Measurements from ENCODE around the gene RABEP2.

The RABEP2 gene

GRCh38 chr16:28905800-28906372 is 19.2 kb downstream of the RABEP2 start:
- Histone ChIP-seq H2AFZ (ENCODE audit: low read length) (no peak overlapping the region), H3K79me2 (ENCODE audit: insufficient read depth, low read length) (no peaks in the 10 kb centered on the region), H3K9me2 (ENCODE audit: low read depth, low read length) (no peaks in the 10 kb centered on the region), H3K4me3 (ENCODE audit: low read depth, low read length, poor library complexity, severe bottlenecking) (no peak overlapping the region), H3K4me1 (ENCODE audit: insufficient read depth, low read length, severe bottlenecking) (peaks cover 10% of the 10 kb centered on the region), H3K9me3 (ENCODE audit: low read length) (no peaks in the 10 kb centered on the region), H3F3A (ENCODE audit: insufficient read depth, low read length) (no peaks in the 10 kb centered on the region), H4K20me1 (ENCODE audit: insufficient read depth, low read length) (no peaks in the 10 kb centered on the region), H3K4me2 (ENCODE audit: low read length) (no peak overlapping the region), H3K36me3 (ENCODE audit: insufficient read depth, low read length) (peaks cover 15% of the 10 kb centered on the region), H3K27me3 (ENCODE audit: insufficient read depth, low read length) (no peaks in the 10 kb centered on the region), H3K9ac (ENCODE audit: low read length) (no peak overlapping the region), H3K27ac (ENCODE audit: low read depth, low read length, poor library complexity, severe bottlenecking) (no peak overlapping the region)
- TF ChIP-seq, protein P1, sequence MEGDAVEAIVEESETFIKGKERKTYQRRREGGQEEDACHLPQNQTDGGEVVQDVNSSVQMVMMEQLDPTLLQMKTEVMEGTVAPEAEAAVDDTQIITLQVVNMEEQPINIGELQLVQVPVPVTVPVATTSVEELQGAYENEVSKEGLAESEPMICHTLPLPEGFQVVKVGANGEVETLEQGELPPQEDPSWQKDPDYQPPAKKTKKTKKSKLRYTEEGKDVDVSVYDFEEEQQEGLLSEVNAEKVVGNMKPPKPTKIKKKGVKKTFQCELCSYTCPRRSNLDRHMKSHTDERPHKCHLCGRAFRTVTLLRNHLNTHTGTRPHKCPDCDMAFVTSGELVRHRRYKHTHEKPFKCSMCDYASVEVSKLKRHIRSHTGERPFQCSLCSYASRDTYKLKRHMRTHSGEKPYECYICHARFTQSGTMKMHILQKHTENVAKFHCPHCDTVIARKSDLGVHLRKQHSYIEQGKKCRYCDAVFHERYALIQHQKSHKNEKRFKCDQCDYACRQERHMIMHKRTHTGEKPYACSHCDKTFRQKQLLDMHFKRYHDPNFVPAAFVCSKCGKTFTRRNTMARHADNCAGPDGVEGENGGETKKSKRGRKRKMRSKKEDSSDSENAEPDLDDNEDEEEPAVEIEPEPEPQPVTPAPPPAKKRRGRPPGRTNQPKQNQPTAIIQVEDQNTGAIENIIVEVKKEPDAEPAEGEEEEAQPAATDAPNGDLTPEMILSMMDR (IDR thresholded peaks at IDR 0.05; ENCODE audit: low read length): no peak
- TF ChIP-seq EZH2 (IDR thresholded peaks at IDR 0.05; ENCODE audit: borderline replicate concordance, low read length): no peak

GRCh38 chr16:28905229-28905754 is 19.7 kb downstream of the RABEP2 start:
- Histone ChIP-seq H3K9ac (ENCODE audit: low read length) (no peak overlapping the region), H3K79me2 (ENCODE audit: insufficient read depth, low read length) (no peaks in the 10 kb centered on the region), H4K20me1 (ENCODE audit: insufficient read depth, low read length) (no peaks in the 10 kb centered on the region), H3K27me3 (ENCODE audit: insufficient read depth, low read length) (no peaks in the 10 kb centered on the region), H3K36me3 (ENCODE audit: insufficient read depth, low read length) (peaks cover 15% of the 10 kb centered on the region), H2AFZ (ENCODE audit: low read length) (no peak overlapping the region), H3K4me1 (ENCODE audit: insufficient read depth, low read length, severe bottlenecking) (peaks cover 4% of the 10 kb centered on the region), H3F3A (ENCODE audit: insufficient read depth, low read length) (no peaks in the 10 kb centered on the region), H3K27ac (ENCODE audit: low read depth, low read length, poor library complexity, severe bottlenecking) (no peak overlapping the region), H3K4me3 (ENCODE audit: low read depth, low read length, poor library complexity, severe bottlenecking) (no peak overlapping the region), H3K4me2 (ENCODE audit: low read length) (no peak overlapping the region), H3K9me2 (ENCODE audit: low read depth, low read length) (no peaks in the 10 kb centered on the region), H3K9me3 (ENCODE audit: low read length) (no peaks in the 10 kb centered on the region)
- no peak for TF ChIP-seq EZH2 (IDR thresholded peaks at IDR 0.05; ENCODE audit: borderline replicate concordance, low read length)
- TF ChIP-seq, protein P1 (IDR thresholded peaks at IDR 0.05; ENCODE audit: low read length): no peak

DNA sequence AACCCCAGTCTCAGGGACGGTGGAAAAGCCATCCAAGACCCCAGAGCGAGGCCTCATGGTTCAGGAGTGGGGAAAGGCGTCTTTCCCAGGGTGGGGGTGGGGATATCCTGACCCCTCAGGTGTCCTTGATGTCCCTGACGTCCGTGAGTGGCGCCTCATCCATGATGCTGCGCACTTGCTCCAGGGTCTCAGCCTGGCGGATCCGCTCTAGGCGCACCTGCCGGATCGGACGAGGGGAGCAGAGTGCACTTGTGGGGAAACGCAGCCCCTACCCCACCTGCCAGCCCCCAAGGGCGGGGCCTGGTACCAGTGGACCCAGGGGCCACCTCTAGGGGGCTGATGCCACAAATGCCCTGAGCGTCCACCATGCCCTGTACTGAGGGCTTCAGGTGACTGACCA is 20.2 kb downstream of the RABEP2 start:
- Histone ChIP-seq H3F3A (ENCODE audit: insufficient read depth, low read length) (no peaks in the 10 kb centered on the region), H3K9ac (ENCODE audit: low read length) (no peak overlapping the region), H2AFZ (ENCODE audit: low read length) (no peak overlapping the region), H3K4me1 (ENCODE audit: insufficient read depth, low read length, severe bottlenecking) (no peaks in the 10 kb centered on the region), H3K4me3 (ENCODE audit: low read depth, low read length, poor library complexity, severe bottlenecking) (no peak overlapping the region), H3K36me3 (ENCODE audit: insufficient read depth, low read length) (peaks cover 15% of the 10 kb centered on the region), H3K4me2 (ENCODE audit: low read length) (no peak overlapping the region), H3K27me3 (ENCODE audit: insufficient read depth, low read length) (no peaks in the 10 kb centered on the region), H4K20me1 (ENCODE audit: insufficient read depth, low read length) (no peaks in the 10 kb centered on the region), H3K79me2 (ENCODE audit: insufficient read depth, low read length) (no peaks in the 10 kb centered on the region), H3K27ac (ENCODE audit: low read depth, low read length, poor library complexity, severe bottlenecking) (no peak overlapping the region), H3K9me3 (ENCODE audit: low read length) (no peaks in the 10 kb centered on the region), H3K9me2 (ENCODE audit: low read depth, low read length) (no peaks in the 10 kb centered on the region)
- TF ChIP-seq, protein P1 (IDR thresholded peaks at IDR 0.05; ENCODE audit: low read length): no peak
- TF ChIP-seq EZH2 (IDR thresholded peaks at IDR 0.05; ENCODE audit: borderline replicate concordance, low read length): no peak

All from OCI-LY1 (cell line).